GM12872 (cell line): Measurements from ENCODE around the gene EFCAB7.

Source experiments
- TF ChIP-seq, protein P1 (sequence below): IDR thresholded peaks from 3 replicates; pipeline ENCODE4 v1.5.1; 2011; ENCODE audit warnings: low read depth, mild to moderate bottlenecking, low read length, moderate library complexity; ENCODE audit not compliant: insufficient read depth

EFCAB7 gene

DNA sequence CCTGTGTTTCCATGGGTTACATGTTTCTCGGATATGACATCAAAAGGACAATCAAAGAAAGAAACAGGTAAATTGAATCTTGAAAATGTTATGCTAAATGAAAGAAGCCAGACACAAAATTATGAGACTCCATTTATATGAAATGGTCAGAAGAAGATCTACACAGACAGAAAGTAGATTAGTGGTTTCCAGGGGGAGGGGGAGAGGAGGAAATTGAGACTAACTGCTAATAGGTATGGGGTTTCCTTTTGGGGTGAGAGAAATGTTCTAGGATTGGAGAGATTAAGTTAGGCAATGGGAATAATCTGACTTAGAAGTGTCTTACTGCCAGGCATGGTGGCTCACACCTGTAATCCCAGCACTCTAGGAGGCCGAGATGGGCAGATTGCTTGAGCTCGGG lies 22.1 kb upstream of the EFCAB7 start:
- TF ChIP-seq, protein P1, sequence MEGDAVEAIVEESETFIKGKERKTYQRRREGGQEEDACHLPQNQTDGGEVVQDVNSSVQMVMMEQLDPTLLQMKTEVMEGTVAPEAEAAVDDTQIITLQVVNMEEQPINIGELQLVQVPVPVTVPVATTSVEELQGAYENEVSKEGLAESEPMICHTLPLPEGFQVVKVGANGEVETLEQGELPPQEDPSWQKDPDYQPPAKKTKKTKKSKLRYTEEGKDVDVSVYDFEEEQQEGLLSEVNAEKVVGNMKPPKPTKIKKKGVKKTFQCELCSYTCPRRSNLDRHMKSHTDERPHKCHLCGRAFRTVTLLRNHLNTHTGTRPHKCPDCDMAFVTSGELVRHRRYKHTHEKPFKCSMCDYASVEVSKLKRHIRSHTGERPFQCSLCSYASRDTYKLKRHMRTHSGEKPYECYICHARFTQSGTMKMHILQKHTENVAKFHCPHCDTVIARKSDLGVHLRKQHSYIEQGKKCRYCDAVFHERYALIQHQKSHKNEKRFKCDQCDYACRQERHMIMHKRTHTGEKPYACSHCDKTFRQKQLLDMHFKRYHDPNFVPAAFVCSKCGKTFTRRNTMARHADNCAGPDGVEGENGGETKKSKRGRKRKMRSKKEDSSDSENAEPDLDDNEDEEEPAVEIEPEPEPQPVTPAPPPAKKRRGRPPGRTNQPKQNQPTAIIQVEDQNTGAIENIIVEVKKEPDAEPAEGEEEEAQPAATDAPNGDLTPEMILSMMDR: no peak

DNA sequence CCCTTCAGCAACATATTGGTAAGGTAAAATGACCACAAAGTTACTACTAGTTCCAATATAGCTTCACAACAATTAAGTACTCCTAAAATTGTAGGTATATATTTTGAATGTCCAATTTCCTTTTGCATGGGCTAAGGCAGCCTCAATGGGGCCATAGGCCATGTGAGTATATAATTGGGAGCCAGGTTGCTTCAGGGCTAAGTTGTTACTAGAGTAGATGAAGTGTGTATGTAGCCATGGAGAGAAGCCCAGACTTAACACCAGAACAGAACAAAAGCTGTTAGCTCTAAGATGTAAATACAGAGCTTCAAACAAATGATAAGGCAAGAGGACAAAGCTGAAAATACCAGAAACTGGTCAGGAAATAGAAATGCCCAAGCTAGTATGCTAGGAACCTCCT lies 16.5 kb upstream of the EFCAB7 start:
- TF ChIP-seq, protein P1: no peak

DNA sequence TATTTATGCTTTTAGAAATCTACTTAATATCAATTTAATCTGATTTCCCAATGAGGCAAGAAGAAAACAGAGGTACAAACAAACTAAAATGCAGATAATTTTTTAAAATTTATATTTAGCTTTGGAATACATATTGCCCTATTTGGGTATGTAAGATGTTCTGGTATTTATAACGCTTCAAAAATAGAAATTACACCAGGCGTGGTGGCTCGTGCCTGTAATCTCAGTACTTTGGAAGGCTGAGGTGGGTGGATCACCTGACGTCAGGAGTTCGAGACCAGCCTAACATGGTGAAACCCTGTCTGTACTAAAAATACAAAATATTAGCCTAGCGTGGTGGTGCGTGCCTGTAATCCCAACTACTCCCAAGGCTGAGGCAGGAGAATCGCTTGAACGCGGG lies 13.6 kb upstream of the EFCAB7 start:
- TF ChIP-seq, protein P1: no peak

DNA sequence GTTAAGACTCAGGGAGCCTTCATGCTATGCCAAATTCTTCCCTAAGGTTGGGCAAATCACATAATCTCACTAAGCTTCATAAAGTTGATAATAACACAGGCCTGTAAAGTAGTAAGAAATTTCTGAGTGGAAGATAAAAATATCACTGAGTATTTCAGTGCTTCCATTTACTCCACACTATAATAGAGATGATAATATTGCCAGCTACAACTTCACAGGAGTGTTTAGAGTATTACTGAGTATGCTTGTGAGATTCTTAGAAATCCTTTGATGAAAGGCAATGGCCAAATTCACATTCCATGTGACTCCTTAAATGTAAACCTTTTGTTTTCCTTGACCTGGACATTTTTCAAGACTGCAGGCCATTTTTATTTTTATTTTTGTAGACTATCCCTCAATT lies 10.7 kb upstream of the EFCAB7 start:
- TF ChIP-seq, protein P1: no peak

DNA sequence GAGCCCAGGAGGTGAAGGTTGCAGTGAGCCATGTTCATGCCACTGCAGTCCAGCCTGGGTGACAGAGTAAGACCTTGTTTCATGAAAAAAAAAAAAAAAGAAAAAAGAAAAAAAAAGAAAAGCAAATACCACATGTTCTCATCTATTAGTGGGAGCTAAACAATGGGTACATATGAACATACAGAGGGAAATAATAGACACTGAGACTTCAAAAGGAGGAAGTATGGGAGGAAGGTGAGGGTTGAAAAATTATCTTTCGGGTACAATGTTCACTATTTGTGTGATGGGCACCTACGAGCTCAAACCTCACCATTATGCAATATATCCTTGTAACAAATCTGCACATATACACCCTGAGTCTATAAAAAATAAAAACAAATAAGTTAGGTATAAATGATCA lies 6.7 kb upstream of the EFCAB7 start:
- TF ChIP-seq, protein P1: no peak

DNA sequence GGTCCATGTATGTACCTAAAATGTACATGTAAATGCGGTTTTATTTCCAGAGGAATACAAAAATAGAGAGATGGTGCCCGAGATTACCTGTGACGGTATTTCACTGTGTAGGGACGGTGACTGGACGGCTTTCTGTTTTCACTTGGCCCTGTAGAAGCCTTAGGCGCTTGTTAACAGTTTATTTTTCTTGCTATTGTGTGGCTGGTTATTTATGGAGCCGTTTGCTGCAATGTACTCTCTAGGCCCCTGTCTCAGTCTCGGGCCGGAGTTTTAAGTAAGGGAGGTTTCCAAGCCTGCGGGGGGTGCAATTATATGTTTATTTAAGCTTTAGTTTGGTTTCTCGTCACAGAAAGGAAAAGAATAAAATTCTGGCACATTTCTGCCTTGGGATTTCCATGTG lies 413 bp downstream of the EFCAB7 start:
- TF ChIP-seq, protein P1: no peak

DNA sequence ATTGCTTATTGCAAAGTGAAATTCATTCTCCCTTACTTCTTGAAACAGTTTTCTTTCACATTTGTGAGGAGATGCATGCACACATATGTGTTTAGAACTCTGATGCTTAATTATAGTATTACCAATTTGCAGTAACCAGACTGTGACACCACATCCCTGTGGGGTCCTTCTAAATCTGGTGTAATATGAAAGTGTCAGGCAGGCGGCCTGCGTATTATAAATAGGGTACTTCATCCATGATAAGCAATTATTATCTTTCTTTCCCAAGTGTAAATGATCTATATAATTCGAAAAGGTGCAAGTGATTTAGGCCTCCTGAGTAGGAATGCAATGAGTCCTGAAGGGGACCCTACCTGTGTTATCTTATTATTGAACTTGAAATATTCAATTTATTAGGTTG lies 876 bp downstream of the EFCAB7 start:
- TF ChIP-seq, protein P1: no peak

DNA sequence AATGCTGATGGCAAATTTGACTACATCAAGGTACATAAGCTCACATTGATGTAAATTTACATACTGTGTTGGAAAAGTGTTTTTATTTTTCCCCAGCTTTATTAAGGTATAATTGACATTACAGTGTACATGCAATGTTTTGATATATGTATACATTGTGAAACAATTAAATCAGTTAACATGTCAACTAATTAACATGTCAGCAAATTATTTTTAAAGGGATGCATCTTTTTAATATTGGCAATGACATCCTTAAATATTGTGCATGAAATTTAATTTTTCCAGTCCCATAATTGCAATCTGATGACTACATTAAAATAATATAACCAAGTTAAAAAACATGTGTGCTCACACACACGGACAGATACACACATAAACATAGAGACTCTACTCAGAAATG lies 9.4 kb downstream of the EFCAB7 start:
- TF ChIP-seq, protein P1: no peak
